Epithelial cell of esophagus (primary cell): Measurements from ENCODE around the gene HOXD9.

ENCODE experiments used
- DNase-seq: peaks from one replicate; pipeline ENCODE4 v3.0.0; 2010; ENCODE audit warnings: low read depth
- H3K4me3 ChIP-seq: 2 replicates; pipeline ENCODE4 v1.5.1; 2011; ENCODE audit warnings: mild to moderate bottlenecking, low read length, control low read depth
- TF ChIP-seq, protein P1 (sequence below): IDR thresholded peaks from 2 replicates; pipeline ENCODE4 v1.5.1; 2011; ENCODE audit warnings: low read depth, mild to moderate bottlenecking, low read length, control low read depth, inconsistent platforms; ENCODE audit not compliant: insufficient read depth; ENCODE audit errors: missing control alignments

HOXD9 gene

DNA sequence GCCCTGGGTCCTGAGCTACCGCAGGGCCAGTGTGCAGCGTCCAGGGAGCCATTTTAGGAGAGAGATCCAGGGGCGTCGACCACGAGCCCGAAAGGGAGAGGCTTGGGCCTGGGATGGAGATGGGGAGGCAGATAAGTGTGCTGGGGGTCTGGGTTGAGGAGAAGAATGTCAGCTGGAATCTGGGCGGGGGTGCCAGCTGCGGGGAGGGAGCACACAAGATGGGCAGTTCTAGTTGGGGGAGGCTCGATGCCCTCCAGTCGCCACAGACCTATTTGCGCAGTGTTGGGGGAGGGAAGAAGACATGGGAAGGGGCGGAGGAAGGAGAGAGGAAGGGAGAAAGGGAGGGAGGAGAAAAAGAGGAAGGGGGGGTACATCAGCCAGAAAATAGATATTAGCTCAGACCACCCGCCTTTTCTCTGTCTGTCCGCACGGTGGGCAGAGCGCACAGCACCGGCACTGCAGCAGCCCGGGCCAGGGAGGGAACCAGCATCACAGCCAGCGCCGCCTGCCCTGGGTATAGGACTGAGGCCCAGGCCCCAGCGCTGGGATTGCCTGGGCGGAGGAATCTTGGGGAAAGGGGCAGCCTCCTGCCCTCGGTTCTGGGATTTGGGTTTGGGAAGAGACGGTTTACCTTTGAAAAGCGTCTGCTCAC lies 17.3 kb upstream of the HOXD9 start:
- TF ChIP-seq, protein P1, sequence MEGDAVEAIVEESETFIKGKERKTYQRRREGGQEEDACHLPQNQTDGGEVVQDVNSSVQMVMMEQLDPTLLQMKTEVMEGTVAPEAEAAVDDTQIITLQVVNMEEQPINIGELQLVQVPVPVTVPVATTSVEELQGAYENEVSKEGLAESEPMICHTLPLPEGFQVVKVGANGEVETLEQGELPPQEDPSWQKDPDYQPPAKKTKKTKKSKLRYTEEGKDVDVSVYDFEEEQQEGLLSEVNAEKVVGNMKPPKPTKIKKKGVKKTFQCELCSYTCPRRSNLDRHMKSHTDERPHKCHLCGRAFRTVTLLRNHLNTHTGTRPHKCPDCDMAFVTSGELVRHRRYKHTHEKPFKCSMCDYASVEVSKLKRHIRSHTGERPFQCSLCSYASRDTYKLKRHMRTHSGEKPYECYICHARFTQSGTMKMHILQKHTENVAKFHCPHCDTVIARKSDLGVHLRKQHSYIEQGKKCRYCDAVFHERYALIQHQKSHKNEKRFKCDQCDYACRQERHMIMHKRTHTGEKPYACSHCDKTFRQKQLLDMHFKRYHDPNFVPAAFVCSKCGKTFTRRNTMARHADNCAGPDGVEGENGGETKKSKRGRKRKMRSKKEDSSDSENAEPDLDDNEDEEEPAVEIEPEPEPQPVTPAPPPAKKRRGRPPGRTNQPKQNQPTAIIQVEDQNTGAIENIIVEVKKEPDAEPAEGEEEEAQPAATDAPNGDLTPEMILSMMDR = no peak
- no peak for DNase-seq
- H3K4me3 ChIP-seq = no peak overlapping the region

DNA sequence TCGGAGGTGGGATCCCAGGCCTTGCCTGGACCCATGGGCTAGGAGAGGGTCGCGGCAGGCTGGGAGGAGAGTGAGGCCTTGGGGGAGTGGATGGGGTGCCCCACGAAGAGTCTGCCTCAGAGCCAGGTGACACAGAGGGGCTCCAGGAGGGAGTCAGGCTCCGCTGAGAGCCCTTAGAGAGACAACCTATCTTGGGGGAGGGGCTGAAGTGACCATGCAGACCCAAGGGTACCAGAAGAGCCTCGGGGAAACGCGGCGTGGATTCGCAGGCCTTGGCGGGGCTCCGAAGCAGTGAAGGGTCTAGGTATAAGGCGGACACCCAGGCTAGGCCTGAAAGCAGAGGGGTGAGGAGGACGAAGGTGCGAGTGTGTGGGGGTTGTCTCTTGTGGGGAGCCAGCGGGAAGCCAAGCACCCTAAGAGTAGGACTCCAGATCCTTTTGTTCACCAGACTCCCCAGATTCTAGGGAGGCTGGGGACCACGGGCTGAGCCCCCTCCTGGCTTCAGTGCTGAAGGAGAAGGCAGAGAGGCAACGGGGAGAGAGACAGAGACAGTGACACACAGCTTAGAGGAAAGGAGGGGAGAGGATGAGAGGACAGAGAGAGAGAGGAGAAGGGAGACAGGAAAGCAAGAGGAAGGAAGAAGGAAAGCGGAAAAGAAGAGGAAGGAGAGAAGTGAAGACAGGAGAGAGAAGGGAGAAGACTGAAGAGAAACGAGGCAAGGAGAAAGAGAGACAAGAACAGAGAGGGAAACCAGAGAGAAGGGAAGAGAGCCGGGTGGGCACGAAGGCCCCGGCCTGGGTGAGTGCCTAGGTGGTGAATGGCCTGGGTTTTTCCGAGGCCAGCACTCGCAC lies 16.6 kb upstream of the HOXD9 start:
- no peak overlapping the region for H3K4me3 ChIP-seq
- TF ChIP-seq, protein P1 = no peak
- no peak for DNase-seq

DNA sequence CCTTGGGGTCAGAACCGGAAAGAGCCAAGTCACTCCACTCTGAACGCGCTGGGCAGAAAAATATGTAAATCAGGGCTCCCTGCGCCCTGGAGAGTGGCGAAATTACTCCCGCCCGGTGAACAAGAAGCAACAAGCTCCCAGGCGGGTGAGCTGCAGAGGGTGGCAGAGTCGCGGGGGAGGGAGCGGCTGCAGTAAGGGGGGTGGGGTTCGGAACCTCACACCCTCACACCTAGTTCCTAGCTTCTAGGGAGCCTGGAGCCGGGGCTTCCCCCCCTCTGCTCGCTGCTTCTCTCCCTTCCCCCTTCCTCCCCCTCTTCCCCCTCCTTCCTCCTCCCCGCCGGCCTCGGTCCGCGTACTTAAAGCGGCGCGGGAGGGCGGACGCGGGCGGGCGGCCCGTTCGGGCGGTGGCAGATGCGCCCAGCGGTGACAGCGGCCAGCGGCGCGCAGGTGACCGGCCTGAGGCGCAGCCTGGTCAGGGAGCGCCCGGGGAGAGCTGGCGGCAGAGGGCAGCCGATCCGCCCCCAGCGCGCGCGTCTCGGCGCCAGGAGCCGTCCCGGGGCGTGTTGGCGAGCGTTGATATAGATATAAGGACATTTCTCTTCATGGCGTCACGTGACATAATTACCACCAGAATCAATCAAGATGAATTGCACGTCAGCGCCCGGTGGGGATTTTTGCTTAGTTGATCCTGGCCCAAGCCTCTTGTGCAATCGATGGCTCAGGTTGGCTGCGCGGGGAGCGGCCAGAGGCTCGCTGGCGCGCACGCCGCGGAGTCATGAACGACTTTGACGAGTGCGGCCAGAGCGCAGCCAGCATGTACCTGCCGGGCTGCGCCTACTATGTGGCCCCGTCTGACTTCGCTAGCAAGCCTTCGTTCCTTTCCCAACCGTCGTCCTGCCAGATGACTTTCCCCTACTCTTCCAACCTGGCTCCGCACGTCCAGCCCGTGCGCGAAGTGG lies 15.7 kb upstream of the HOXD9 start, which contains the start of gene HOXD11:
Gene HOXD11, plus strand, starts transcription at position 700 of the 959 bp plus-strand sequence. Its CDS starts 76 bp downstream, at position 776.
- H3K4me3 ChIP-seq = peak within 1 kb of the TSS; percentile 16
- TF ChIP-seq, protein P1 = no peak
- DNase-seq = peak; percentile 77

DNA sequence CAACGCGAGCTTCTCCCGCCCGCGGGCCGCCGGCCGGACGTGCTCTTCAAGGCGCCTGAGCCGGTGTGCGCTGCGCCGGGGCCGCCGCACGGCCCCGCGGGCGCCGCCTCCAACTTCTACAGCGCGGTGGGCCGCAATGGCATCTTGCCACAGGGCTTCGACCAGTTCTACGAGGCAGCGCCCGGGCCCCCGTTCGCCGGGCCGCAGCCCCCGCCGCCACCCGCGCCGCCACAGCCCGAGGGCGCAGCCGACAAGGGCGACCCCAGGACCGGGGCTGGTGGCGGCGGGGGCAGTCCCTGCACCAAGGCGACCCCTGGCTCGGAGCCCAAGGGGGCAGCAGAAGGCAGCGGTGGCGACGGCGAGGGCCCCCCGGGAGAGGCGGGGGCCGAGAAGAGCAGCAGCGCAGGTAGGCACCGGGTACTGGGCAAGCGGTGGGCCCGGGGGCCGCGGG lies 14.8 kb upstream of the HOXD9 start:
- H3K4me3 ChIP-seq = no peak overlapping the region
- no peak for DNase-seq
- TF ChIP-seq, protein P1 = no peak

DNA sequence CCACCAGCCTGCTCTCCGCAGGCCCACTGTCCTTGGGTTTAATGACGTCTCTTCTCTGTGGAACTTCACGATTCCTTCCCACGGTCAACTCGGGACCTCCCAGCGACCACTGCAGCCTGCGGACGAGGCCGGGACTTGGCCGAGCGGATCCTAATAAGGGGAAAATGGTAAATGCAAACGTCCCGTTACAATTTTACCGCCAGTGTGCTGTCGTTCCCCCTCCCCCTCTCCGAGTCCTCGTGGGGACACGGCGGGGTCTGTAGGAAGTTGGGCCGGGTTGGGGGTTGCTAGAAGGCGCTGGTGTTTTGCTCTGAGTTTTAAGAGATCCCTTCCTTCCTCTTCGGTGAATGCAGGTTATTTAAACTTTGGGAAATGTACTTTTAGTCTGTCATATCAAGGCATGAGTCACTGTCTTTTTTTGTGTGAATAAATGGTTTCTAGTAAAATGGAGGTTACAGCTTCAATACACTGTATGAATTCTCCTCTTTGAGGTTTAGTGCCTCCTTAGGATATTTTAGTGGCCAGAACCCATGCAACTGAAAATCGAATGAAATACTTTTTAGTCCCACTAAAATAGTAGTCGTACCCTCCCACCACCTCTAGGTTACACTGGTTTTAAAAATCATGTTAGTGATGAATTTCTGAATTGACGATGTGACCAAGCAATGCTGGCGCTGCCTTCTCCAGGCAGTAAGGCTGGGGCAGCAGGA lies 13.2 kb upstream of the HOXD9 start:
- no peak for DNase-seq
- H3K4me3 ChIP-seq = no peak overlapping the region
- TF ChIP-seq, protein P1 = no peak

DNA sequence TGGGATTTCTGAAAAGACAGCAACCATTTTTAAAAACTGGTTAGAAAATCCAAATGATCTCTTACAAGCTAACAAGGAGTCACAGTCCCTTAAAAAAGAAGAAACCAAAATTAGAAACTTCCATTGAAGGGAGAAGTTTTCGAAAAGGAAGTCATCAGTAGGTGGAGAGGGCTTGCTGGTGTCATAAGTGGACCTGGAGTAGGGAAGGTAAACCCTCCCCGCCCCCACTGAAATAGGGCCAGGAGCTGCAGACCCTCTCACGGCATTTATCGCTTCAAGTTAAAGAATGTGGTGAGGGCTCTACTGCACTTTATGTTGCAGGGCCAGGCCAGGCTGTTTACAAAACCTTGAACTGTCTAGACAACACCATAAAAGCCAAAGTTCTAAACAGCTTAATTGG lies 12.6 kb upstream of the HOXD9 start:
- TF ChIP-seq, protein P1 = no peak
- no peak for DNase-seq
- no peak overlapping the region for H3K4me3 ChIP-seq
